Right kidney (tissue), 9 donors: ENCODE data around the gene OR1J4.
"Not testable (repeated sequence)": the region's sequence is repeated elsewhere in the genome, so short reads cannot be mapped to it uniquely, and the experiment has no call there.

ENCODE experiments used
- DNase-seq: peaks from one replicate; pipeline ENCODE4 v3.0.0-alpha.2; 2016
- long read RNA-seq, 8 donors: transcript quantifications; one replicate each; lab custom pipeline, GENCODE V29; 2026

The OR1J4 gene, protein sequence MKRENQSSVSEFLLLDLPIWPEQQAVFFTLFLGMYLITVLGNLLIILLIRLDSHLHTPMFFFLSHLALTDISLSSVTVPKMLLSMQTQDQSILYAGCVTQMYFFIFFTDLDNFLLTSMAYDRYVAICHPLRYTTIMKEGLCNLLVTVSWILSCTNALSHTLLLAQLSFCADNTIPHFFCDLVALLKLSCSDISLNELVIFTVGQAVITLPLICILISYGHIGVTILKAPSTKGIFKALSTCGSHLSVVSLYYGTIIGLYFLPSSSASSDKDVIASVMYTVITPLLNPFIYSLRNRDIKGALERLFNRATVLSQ
- long read RNA-seq, donor 1, result 0 reads
- long read RNA-seq, donor 2, result 0 reads
- long read RNA-seq, donor 3, result 0 reads
- long read RNA-seq, donor 4, result 0 reads
- long read RNA-seq, donor 5, result 0 reads
- long read RNA-seq, donor 6, result 0 reads
- long read RNA-seq, donor 7, result 0 reads
- long read RNA-seq, donor 8, result 0 reads

DNA sequence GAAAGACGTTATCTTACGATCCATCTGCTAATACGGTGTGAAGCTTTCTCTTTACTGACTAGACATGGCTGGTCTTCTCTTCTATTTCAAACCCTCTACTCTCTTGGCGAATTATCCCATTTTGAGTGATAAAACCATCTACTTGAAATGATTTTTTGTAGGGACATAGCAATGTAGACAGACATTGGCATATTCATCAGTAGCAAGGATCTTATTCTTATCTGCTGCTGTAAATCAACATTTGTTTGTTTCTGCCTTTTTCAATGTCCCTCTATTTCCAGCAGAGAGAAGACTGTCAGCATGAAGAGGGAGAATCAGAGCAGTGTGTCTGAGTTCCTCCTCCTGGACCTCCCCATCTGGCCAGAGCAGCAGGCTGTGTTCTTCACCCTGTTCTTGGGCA lies at the start of gene OR1J4:
TSS of gene OR1J4 (plus strand) at position 301 of the 400 bp plus-strand sequence. CDS start at position 301, 0 bp downstream.
- no peak for DNase-seq

DNA sequence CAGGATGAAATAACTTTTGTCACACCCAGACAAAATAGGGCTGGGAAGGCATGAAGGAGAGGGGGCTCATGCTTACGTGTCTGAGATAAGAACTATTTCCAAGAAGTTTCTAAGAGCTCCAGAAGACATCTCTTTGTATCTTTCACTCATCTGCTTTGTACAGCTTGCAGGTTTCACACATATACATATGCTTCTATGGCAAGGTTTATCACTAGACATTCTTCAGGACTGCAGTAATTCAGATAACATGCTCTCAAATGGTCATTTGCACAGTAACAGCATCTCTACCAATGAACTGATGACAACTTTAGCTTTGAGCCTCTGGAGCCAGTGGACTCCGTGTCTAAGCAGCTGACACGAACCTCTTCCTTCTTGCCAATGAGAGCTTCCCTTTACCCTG lies 44.4 kb upstream of the OR1J4 start:
- DNase-seq, result no peak

DNA sequence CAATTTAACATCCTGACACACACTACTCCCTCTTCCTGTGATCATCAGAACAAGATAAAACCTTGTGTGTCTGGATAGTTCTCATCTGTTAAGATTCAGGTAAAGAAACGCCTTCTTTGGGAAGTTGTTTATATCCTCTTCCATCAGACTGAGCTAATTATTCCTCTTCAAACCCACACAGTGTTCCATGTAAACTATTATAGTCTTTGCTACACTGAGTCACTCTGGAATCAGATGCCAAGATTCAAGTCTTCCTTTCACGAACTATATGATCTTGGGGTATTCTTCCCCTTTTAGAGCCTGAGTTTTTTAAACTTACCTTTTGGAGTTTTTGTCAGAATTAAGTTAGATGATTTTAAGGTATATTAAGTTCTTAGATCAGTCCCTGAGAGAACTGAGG lies 43.2 kb upstream of the OR1J4 start:
- DNase-seq, result no peak

DNA sequence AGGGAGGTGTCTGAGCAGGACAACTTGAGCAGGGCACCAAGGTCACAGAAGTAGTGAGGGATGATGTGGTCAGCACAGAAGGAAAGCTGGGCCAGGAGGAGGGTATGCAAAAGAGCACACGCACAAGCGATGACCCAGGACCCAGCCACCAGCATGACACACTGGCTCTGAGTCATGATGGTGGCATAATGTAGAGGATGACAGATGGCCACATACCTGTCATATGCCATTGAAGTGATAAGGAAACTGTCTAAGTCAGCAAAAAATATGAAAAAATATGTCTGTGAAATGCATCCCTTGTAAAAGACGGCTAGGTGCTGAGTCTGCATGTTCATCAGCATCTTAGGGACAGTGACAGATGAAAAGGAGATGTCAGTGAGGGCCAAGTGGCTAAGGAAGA lies 41.6 kb upstream of the OR1J4 start:
- DNase-seq, result no peak

GRCh38 chr9:122477826-122478225 lies 41.1 kb upstream of the OR1J4 start, which contains the start of gene OR1J1:
Gene OR1J1 (minus strand): TSS chr9:122477926. CDS start chr9:122477926, 0 bp downstream.
- no peak for DNase-seq

DNA sequence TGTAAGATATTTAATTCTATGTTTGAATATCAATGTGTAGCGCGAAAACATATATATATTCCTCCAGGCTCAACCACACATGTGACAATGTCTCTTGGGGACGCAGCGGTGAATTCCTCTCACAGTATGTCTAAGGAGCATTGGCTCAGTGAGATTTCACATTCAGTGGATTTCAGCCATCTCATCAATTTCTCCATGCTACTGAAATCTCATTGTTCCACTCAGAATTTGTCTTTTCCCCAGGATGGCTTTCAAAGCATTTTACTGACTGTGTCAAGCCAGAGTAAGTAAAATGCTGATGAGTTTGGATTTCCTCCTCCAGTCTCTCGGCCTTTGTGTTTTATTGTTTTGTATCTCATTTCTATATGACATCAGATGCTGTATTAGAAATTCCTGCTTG lies 39.9 kb upstream of the OR1J4 start:
- no peak for DNase-seq

- DNase-seq, result peak; percentile 2
Measured at GRCh38 chr9:122498883-122499288, 20.1 kb upstream of the OR1J4 start.

DNA sequence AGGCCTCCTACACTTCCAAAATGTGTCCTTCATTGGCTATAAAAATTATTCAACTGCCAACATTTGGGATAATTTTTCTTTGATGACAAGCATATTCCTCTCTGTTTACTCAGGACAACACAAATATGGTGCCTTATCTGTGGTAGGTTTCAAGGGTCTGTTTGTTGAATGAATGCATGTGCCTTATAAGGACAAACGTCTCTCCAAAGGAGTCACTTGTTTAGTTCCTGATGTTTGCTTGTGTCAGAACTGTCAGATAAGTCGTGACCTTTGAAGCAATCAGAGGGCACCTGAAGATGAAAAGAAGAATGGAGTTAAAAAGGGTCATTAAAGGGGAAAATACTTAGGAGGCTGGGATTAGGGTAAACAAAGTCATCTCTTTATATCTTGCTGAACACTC lies 12.0 kb upstream of the OR1J4 start:
- DNase-seq, result no peak

DNA sequence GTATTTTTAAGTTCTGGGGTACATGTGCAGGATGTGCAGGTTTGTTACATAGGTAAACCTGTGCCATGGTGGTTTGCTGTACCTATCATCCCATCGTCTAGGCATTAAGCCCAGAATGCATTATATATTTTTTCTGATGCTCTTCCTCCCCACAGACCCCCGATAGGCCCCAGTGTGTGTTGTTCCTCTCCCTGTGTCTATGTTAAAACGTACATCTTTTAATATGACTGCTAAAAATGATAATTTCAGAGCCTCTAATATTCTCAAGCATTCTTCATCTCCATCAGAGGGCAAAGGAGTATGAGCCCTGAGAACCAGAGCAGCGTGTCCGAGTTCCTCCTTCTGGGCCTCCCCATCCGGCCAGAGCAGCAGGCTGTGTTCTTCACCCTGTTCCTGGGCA lies 8.4 kb upstream of the OR1J4 start, which contains the start of gene OR1J2:
TSS of gene OR1J2 (plus strand) at position 301 of the 400 bp plus-strand sequence. CDS start at position 301, 0 bp downstream.
- DNase-seq, result no peak

DNA sequence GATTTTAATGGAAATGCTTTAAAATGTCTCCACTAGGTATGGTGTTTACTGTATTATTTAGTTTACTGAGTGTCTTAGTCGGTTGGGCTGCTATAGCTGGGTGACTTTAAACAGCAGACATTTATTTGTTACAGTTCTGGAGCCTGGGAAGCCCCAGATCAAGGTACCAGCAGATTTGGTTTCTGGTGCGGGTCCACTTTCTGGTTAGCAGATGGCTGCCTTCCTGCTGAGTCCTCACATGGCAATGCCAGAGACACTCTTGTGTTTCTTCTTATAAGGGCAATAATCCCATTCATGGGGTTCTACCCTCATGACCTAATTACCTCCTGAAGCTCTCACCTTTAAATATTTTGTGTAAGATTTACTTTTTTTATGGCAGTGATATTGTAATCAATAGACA lies 715 bp upstream of the OR1J4 start:
- DNase-seq, result no peak

DNA sequence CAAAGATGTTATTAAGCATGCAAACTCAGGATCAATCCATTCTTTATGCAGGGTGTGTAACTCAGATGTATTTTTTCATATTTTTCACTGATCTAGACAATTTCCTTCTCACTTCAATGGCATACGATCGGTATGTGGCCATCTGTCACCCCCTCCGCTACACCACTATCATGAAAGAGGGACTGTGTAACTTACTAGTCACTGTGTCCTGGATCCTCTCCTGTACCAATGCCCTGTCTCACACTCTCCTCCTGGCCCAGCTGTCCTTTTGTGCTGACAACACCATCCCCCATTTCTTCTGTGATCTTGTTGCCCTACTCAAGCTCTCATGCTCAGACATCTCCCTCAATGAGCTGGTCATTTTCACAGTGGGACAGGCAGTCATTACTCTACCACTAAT lies 435 bp downstream of the OR1J4 start:
- DNase-seq, result no peak

DNA sequence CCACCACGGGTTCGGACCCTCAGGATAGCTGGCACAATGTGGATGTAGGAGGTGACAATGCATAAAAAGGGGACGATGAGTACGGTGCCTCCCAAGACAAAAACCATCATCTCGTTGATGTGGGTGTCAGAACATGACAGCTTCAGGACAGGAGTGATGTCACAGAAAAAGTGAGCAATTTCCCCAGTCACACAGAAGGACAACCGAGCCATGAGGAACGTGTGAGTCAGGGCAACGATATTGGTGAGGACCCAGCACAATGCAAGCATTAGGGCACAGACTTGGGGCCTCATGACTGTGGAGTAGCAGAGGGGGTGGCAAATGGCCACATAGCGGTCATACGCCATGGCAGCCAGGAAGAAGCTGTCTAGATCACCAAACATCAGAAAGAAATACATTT lies 7.7 kb downstream of the OR1J4 start:
- no peak for DNase-seq

DNA sequence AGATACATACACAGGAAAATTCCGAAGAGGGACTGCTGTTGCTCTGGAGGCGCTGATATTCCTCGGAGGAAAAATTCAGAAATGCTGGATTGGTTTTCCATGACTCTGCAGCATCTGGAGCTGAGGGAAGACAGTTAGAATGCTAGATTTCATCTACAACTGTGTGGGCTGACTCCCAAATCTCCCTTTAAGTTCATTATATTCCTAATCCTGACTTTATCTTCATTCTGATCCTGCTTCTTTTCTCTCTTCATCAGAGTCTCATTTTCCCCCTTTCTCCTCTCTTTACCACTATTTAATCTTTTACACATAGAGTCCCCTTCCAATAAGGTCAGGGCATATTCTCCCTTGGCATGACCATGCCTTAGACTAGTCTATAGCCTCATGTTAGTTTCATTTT lies 8.3 kb downstream of the OR1J4 start, which contains the start of gene OR1N1:
TSS of gene OR1N1 (minus strand) at position 101 of the 400 bp plus-strand sequence. CDS start at position 101, 0 bp downstream.
- DNase-seq, result no peak

DNA sequence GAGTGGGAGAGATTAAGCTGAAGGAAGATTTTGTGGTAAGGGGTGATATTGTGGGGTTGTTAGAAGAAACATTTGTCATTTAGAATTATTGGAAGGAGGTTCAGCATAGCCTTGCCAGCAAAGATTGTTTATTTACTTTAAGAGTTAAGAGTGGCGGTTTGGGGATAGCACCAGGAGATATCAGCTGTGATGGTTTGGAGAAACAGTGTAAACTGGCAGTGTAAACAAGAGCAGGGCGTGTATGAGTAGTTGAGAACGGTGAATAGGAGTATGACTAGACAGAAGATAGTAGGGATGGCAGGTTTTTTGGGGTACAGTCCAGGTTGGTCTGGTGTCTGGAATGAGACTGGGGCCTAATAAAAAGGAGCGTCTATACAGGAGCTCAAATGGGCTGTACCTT lies 12.2 kb downstream of the OR1J4 start:
- DNase-seq, result not testable (repeated sequence)

GRCh38 chr9:122536134-122536533 lies 17.2 kb downstream of the OR1J4 start:
- no peak for DNase-seq

- DNase-seq, result not testable (repeated sequence)
Measured at GRCh38 chr9:122537066-122537465, 18.1 kb downstream of the OR1J4 start.

DNA sequence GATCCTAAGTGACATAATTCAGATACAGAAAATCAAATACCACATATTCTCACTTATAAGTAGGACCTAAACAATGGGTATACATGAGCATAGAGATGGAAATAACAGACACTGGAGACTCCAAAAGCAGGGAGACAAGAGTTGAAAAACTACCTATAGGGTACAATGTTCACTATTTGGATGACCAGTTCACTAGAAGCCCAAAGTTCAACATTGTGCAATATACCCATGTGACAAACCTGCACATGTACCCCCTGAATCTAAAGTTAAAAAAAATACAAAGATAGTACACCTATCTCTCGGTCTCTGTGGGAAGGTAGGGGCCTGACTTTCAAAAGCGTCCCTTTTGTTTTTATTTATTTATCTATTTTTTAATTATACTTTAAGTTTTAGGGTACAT lies 19.8 kb downstream of the OR1J4 start:
- no peak for DNase-seq

GRCh38 chr9:122546196-122546595 lies 27.3 kb downstream of the OR1J4 start:
- no peak for DNase-seq

DNA sequence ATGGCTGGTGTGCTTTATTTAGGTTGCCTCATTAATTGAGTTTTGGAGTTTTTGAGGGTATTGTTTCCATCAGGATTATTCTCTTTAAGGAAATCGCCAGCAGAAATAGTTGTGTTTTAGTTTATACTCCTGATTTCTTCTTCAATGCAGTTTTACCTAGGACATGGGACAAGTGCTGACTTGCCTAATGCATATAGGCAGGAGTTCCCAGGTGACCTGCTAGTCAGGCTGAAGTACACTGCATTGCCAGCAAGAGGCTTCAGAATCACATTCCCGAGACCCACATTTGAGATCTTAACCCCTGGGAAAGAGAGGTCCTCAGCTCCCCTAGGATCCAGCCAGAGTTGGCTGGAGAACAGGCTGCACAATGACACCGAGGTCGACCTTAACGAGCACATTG lies 32.4 kb downstream of the OR1J4 start:
- no peak for DNase-seq

DNA sequence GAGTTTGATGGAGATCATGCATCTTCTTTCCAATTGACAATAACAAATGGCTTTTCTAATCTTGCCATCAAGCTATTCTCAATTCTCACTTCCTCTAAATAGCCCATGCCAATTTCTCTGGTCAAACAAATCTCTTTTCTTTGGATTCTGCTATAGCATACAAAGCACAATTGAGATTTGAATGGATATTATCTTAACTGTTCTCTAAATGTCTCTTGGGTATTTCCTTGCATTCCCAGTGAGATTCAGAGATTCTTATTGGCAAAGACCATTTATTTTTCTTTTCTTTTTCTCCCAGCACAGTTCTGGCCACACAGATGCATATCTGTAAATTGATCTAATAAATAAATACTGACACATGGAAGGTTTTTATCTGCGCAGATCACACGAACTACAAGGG lies 33.9 kb downstream of the OR1J4 start, which contains the start of gene OR1N2:
TSS of gene OR1N2 (plus strand) at position 301 of the 400 bp plus-strand sequence. CDS start 100 bp downstream, outside the sequence.
- no peak for DNase-seq

GRCh38 chr9:122561446-122561845 lies 42.5 kb downstream of the OR1J4 start:
- DNase-seq, result no peak

DNA sequence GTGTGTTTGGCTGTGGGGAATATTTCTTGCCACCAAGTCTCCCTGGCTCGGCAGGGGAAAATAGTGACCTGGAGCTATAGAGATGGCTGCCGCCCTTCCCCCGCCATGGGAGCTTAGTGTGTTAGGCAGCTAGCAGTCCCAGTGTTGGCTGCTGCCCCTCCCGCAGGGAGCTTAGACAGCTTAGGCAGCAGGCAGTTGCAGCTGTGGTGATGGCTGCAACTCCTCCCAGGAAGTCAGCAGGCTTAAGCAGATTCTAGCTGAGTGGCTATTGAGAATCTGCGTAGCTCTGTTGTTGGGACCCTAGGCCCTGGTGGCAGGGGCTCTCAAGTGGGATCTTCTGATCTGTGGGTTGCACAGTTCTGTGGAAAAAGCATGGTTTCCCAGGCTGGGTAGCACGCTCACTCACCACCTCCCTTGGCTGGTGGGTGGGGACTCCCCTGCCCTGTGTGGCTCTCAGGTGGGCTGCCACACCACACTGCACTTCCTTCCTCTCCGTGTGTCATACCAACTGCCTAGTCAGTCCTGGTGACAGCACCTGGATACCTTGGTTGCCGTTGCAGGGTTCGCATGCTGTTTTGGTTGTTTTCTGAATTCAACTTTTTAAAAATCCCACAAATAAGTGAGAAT lies 43.3 kb downstream of the OR1J4 start:
- DNase-seq, result no peak

DNA sequence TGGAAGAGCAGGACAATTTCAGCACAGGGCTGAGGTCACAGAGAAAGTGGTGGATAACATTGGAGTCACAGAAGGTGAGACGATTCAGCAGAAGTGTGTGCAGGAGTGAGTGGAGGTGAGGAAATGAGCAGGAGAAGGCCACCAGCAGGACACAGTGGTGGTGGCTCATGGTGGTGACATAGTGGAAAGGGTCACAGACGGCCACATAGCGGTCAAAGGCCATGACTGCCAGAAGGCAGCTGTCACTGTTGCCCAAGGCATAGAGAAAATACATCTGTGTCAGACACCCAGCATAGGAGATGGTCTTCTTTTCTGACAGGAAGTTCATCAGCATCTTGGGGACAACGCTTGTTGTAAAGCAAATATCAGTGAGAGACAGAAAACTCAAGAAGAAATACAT lies 49.0 kb downstream of the OR1J4 start:
- no peak for DNase-seq
